Spinal cord (tissue), 10 donors: ENCODE data around the gene TEX38. TPM values are rescaled to one million over a fixed set of nuclear protein-coding genes. Genes with fewer than 3 reads are reported as not detected.
"Not testable (repeated sequence)": the region's sequence is repeated elsewhere in the genome, so short reads cannot be mapped to it uniquely, and the experiment has no call there.

Source experiments
- DNase-seq, 6 donors: peaks; one replicate each; pipeline versions ENCODE4 v3.0.0 to v3.0.0-alpha.2; 2013 to 2015; ENCODE audit warnings: low spot score in 6 of 6, low read depth in 4 of 6
- H3K27ac ChIP-seq: one replicate; pipeline ENCODE4 v1.5.1; 2013; ENCODE audit warnings: low read depth, low read length, control low read depth
- H3K27me3 ChIP-seq: one replicate; pipeline ENCODE4 v1.6.1; 2013; ENCODE audit warnings: low read length; ENCODE audit not compliant: control insufficient read depth, insufficient read depth
- H3K36me3 ChIP-seq: one replicate; pipeline ENCODE4 v1.6.1; 2013; ENCODE audit warnings: low read length; ENCODE audit not compliant: control insufficient read depth, insufficient read depth
- H3K4me1 ChIP-seq: one replicate; pipeline ENCODE4 v1.6.1; 2013; ENCODE audit warnings: low read length; ENCODE audit not compliant: control insufficient read depth, insufficient read depth
- H3K4me3 ChIP-seq: one replicate; pipeline ENCODE4 v1.5.1; 2013; ENCODE audit warnings: low read depth, low read length, control low read depth
- H3K9me3 ChIP-seq: one replicate; pipeline ENCODE4 v1.6.1; 2013; ENCODE audit warnings: low read length; ENCODE audit not compliant: control insufficient read depth, insufficient read depth
- WGBS: methylation state at CpG from one replicate; pipeline ENCODE4 v1.1.5; 2013; ENCODE audit warnings: missing lambda C conversion rate; ENCODE audit not compliant: insufficient coverage; 5-methylcytosine and 5-hydroxymethylcytosine counted together
- polyA plus RNA-seq, 2 donors: library from polyadenylated mRNA; unstranded; fragments of 120-200 nt; gene quantifications; one replicate each; pipeline ENCODE4 v1.2.1, GENCODE V29; 2013; ENCODE audit not compliant: insufficient read length in 2 of 2
- total RNA-seq, 2 donors: library from RNA; depleted of rRNA in 1 of 2; stranded (reverse); fragments of 120-200 nt in 1 of 2; fragments of >200 nt in 1 of 2; gene quantifications; one replicate each; pipeline versions ENCODE4 v1.2.3 to v1.2.4, GENCODE V29; 2013 to 2014
- donor health status: healthy.

TEX38 gene
- total and polyA plus RNA-seq, 4 donors: 0.41 to 0.45 TPM; not detected in 2

- DNase-seq: peak in 2 of 6 donors; percentile 48 to 63
- Histone ChIP-seq H3K36me3 (peaks cover 11% of the 10 kb centered on the region), H3K27ac (no peak overlapping the region), H3K27me3 (no peaks in the 10 kb centered on the region), H3K4me1 (peaks cover 4% of the 10 kb centered on the region), H3K9me3 (no peaks in the 10 kb centered on the region), H3K4me3 (no peak overlapping the region)
- 52% methylated on average over 2 of the region's 6 CpGs for WGBS
Observed at GRCh38 chr1:46691997-46692790, 20.5 kb downstream of the TEX38 start.

GRCh38 chr1:46692811-46693770, 21.4 kb downstream of the TEX38 start:
- Histone ChIP-seq H3K4me1 (peaks cover 4% of the 10 kb centered on the region), H3K4me3 (no peak overlapping the region), H3K9me3 (no peaks in the 10 kb centered on the region), H3K27me3 (no peaks in the 10 kb centered on the region), H3K36me3 (peaks cover 11% of the 10 kb centered on the region), H3K27ac (peak overlapping the region; percentile 37)
- 52% methylated on average over 2 of the region's 3 CpGs for WGBS
- peak in 1 of 6 donors; percentile 35 for DNase-seq

GRCh38 chr1:46694676-46695075, 23.0 kb downstream of the TEX38 start:
- H3K36me3 ChIP-seq, H3K27me3 ChIP-seq, DNase-seq, H3K4me3 ChIP-seq, H3K9me3 ChIP-seq, H3K27ac ChIP-seq, H3K4me1 ChIP-seq: not testable (repeated sequence)
- no CpG with 5 or more reads among the region's 4 CpGs for WGBS

- no peak for DNase-seq
- Histone ChIP-seq H3K36me3 (peaks cover 7% of the 10 kb centered on the region), H3K27me3 (no peaks in the 10 kb centered on the region), H3K9me3 (no peaks in the 10 kb centered on the region), H3K4me3 (no peak overlapping the region), H3K27ac (no peak overlapping the region), H3K4me1 (no peaks in the 10 kb centered on the region)
- 100% methylated on average over 1 of the region's 2 CpGs for WGBS
Observed at GRCh38 chr1:46697053-46697452, 25.4 kb downstream of the TEX38 start.

GRCh38 chr1:46699666-46700065, 28.0 kb downstream of the TEX38 start:
- H3K36me3 ChIP-seq: peaks cover 11% of the 10 kb centered on the region
- H3K9me3 ChIP-seq: no peaks in the 10 kb centered on the region
- no peak overlapping the region for H3K4me3 ChIP-seq
- DNase-seq: no peak
- H3K27ac ChIP-seq: no peak overlapping the region
- WGBS: 100% methylated on average over 1 of the region's 3 CpGs
- H3K4me1 ChIP-seq: no peaks in the 10 kb centered on the region
- no peaks in the 10 kb centered on the region for H3K27me3 ChIP-seq

- Histone ChIP-seq H3K4me1 (no peaks in the 10 kb centered on the region), H3K27ac (no peak overlapping the region), H3K36me3 (peaks cover 12% of the 10 kb centered on the region), H3K27me3 (no peaks in the 10 kb centered on the region), H3K4me3 (no peak overlapping the region), H3K9me3 (no peaks in the 10 kb centered on the region)
- no peak for DNase-seq
- 97% methylated on average over 3 of the region's 3 CpGs for WGBS
Observed at GRCh38 chr1:46703927-46704641, 32.4 kb downstream of the TEX38 start.

- no peaks in the 10 kb centered on the region for H3K4me1 ChIP-seq
- H3K36me3 ChIP-seq: peaks cover 16% of the 10 kb centered on the region
- H3K9me3 ChIP-seq: no peaks in the 10 kb centered on the region
- 98% methylated on average over 5 of the region's 9 CpGs for WGBS
- H3K4me3 ChIP-seq: no peak overlapping the region
- no peak overlapping the region for H3K27ac ChIP-seq
- no peak for DNase-seq
- H3K27me3 ChIP-seq: no peaks in the 10 kb centered on the region
Observed at GRCh38 chr1:46705408-46705807, 33.8 kb downstream of the TEX38 start.

- Histone ChIP-seq H3K9me3 (no peaks in the 10 kb centered on the region), H3K36me3 (peaks cover 22% of the 10 kb centered on the region), H3K27ac (no peak overlapping the region), H3K4me3 (no peak overlapping the region), H3K27me3 (no peaks in the 10 kb centered on the region), H3K4me1 (no peaks in the 10 kb centered on the region)
- no CpG with 5 or more reads among the region's 1 CpG for WGBS
- DNase-seq: no peak
Observed at GRCh38 chr1:46708121-46708520, 36.5 kb downstream of the TEX38 start.

GRCh38 chr1:46714976-46715375, 43.3 kb downstream of the TEX38 start:
- H3K4me3 ChIP-seq: no peak overlapping the region
- peaks cover 9% of the 10 kb centered on the region for H3K4me1 ChIP-seq
- H3K27ac ChIP-seq: no peak overlapping the region
- no peaks in the 10 kb centered on the region for H3K9me3 ChIP-seq
- H3K36me3 ChIP-seq: peaks cover 16% of the 10 kb centered on the region
- H3K27me3 ChIP-seq: no peaks in the 10 kb centered on the region
- no peak for DNase-seq
- WGBS: no CpG with 5 or more reads among the region's 3 CpGs
